Activated CD8-positive, alpha-beta memory T cell treated with anti-CD3 and anti-CD28 coated beads for 24 hours (primary cell): ENCODE measurements around the gene JAZF1.
"Not testable (repeated sequence)": the region's sequence is repeated elsewhere in the genome, so short reads cannot be mapped to it uniquely, and the experiment has no call there.

Experiments
- DNase-seq: peaks from one replicate; pipeline ENCODE4 v3.0.0-alpha.2; 2020

The JAZF1 gene

DNA sequence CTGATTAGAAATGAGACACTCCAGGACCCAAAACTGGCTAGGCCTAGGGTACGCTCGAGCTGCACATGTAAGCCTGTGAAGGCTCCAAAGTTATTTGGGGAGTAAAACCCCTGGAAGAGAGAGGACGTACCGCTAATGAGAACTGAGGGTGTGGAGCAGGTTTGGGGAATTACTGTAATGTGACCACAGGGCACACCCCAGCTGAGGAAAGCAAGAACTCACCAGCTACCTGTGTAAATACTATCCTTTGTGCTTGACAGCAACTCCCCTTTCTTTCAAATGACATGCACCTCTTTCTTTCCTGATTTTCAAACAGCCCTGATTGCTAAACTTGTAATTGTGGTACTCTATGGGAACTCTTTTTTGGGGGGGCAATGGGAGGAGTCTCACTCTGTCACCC lies 147.2 kb downstream of the JAZF1 start:
- DNase-seq = no peak

DNA sequence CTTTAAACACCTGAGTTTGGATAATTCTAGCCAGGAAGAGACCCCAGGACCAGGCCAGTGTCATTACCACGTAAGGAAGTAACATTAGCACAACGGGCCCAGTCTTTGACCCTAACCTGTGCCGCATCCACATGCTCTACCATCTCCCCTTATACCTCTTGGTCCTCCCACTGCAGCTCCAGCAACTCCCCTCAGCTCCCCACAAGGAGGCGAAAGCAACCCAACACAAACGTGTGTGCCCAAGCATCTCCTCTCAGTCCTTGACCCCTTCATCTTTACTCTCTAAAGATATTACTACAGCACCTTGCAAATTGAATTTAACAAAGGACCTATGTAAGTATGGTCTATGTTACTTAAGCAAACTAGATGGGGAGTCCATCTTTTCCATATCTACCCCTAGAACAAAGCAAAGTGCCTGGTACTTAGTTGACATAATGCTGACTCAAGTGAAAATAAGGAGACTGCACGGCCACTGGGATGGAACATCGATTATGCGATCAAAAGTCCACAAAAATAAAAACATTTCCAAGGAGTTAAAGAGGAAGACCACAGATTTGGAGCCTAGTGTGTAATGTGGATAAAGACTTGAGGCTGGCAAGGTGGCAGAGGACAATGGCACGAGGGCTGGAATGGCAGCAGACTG lies 147.7 kb downstream of the JAZF1 start:
- DNase-seq = no peak

DNA sequence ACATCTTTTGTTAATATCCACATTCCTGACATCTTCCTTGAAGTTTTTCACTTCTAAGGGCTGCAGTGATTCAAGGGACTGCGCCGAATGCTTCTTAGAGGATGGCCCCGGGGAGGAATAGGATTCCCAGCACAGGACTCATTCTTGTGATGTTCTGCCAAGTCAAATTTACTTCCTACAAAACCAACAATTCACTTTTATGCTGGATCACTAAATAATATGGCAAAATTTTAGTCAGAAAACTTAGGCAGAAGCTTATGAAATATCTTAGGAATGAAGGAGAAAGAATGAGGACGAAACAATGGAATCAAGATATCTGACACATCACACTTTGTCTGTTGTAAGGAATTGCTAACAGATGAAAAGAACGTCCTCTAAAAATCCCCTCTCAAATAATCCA lies 151.5 kb downstream of the JAZF1 start:
- DNase-seq = no peak

DNA sequence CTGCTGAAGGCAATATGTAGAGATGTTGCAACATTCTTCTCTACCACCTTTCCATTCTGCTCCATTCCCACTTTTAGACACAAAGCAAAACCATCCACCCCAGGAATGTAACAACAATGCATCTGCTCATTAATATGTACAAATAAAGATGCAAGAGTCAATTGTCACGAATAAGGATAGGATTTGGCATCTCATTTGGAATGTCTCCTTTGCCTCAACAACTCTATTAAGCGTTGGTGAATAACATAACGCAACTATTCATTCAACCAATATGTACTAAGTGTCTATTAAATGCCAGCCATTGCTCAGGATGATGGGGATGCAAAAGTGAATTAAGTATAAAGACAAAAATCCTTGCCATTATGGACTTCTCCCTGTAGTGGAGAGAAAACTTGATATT lies 152.1 kb downstream of the JAZF1 start:
- no peak for DNase-seq

DNA sequence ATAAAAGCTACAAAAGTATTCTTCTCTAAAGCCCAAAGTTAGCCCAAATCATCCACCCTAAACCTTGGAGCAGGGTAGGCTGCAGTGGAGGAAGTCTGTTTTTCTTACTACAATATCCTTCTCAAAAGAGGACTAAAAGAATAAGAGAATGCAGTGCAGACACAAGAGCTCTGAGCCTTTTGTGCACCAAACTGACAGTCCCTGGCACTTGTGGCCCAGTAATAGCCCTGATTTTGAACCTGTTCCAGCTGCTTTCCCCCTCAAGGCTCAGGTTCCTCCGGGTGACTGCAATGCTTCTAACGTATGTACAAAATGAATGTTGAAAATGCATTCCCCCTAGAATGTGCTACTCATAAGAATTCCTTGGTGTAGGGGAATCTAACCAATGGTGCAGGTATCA lies 154.4 kb downstream of the JAZF1 start:
- DNase-seq = no peak

DNA sequence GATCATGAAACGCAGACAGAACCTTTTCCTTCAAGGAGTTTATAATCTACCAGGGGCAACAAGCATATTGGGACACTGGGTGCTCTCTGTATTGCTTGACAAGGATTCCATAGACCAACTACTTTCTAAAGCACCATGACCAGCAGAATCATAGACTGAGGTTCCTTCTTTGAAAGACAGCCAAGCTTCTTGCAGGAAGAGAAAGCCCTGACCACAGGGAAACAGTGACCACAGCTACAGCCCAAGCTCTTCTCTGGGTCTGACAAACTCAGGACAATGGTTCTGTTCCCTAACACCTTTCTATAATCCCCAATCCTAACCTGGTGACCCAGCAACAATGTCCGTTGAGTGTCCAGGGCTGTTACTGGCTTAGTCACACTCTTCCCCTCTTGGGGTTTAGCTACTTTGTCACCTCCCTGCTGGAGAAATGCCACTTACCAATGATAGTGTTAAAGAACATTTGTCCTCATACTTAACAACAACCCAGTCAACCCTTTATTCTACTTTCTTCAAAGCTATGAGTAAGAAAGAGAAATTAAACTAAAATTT lies 155.7 kb downstream of the JAZF1 start:
- no peak for DNase-seq

DNA sequence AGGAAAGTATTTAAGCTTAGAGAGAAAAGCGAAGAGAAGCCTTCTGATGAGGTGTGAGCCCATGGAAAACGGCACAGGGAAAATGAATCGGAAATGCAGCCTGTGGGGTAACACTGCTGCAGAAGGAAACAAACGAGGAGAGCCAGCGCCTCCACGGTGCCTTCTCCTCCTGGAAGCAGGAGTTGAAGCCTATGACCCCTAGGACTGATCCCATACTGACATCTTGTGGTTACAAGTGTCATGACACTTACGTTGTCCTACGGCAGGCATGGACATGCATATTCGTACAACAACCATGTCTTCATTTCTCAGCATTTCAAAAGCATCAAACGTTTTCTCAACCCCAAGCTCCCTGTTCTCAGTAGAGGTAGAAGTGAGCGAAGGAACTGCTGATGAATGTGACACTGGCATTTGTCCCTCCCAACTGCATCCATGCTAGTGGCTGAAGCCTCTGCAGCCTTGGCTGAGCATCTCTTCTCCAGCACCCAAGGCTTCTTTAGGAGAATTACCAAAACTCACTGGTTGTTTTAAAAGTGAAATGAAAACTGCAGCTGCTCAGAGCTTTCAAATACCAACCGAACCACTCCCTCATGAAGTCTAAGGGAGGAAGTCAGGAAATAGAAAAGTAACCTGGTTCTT lies 160.2 kb downstream of the JAZF1 start:
- DNase-seq = peak; percentile 70

DNA sequence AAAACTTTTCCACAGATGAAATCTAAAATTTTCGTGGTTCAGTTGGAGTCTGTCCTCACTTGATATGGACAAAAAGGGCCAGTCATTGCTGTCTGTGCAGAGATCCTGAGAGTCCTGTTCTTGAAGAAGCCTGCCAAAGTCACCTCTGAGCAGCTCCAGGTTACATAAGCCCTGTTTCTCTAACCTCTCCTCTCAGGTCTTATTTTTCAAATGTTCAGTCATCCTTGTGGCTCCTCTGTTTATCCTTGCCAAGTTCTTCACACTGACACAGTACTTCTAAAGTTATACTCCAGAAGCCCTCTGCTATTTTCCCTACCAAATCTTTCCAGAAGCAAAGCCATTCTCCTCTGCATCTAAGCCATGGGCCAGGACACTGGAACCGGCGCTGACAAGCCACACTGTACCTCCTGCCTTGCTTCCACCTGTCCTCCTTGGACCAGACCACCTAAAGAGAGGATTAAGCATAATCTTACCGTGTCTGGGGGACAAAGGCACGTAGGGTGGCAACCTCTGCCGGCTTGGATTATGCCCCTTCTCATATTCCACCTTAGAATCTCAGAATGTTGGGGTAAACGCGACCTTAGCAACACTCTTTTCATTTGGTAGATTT lies 161.6 kb downstream of the JAZF1 start:
- no peak for DNase-seq

DNA sequence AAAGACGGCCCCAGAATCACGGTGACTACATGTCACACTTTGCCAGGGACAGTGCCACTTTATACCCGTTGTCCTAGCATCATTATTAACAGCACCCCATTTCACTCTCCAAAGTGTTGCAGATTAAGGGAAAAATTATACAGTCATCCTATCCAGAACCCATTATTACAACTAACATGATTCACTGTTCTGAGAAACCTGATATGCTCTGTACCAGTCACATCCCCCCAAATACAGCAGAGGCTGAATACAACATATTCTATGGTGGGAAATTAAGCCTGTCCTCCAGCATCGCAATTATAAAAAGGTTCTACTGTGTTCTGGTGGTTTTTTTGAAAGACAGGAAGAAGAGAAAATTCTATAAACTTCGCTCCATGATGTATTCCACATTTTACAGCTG lies 162.1 kb downstream of the JAZF1 start:
- no peak for DNase-seq

DNA sequence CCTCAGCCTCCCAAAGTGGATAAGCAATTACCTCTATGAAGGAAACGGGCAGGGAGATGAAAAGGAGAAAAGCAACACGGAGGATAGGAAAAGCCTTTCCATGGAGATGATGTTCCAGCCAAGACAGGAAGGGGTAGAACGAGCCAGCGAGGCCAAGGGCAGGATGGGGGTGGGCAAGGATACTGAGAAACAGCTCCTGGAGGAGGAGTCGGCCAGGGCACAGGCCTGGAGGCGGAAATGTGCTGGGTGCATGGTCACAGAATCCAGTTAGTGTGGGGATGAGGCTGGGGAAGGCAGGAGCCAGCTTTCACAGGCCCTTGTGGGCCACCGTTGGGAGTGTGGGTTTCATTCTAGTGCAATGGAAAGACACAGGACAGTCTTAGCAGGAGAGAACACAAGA lies 162.6 kb downstream of the JAZF1 start:
- no peak for DNase-seq

DNA sequence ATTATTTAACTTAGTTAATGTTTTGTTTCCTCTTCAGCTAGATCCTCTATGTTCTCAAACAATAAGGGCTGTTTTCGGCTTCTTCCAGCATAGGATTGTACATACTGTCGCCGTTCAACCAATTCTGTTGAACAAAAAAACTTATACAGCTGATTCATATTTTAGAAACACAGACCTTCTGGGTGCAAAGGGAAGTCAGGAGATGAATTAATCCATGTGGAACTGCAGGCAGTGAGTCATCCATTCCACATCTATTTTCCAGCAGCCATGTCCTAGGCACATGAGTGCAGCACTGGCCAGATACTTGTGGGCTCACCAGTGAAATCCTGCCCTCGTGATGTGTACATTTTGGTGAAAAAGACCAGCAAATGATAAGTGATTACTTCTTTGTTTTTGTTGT lies 163.2 kb downstream of the JAZF1 start:
- no peak for DNase-seq

DNA sequence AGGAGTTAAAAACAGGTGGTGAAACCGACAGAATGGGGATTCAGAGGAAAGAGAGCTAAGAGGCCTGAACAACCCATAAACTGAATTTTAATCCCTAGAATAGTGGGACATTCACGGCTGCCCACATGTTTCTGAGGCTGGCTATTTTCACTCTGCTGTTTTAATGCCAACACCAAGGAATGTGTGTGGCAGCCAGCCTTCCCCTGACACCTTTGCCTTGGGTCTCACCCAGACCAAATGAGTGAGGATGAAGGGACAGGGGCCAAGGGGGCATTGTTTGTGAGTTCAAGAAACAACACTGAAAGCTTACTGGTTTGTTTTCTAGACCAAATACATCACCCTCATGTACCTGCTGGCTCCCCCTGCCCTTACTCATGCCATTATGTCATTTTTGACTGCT lies 164.3 kb downstream of the JAZF1 start:
- no peak for DNase-seq

DNA sequence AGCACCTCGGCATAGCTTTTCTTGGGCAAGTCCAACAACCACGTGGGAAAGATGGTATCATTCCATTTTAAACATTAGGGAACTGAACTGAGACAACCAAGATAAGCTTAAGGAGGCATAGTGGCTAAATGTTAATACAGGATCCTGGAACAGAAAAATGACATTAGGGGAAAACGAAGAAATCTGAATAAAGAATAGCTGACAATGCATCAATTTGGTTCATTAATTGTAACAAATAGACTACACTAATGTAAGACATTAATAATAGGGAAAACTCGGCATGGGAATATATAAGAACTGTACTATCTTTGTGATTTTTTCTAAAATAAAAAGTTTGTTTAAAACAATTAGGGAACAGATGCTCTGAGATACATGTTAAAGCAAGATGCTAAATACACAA lies 165.4 kb downstream of the JAZF1 start:
- DNase-seq = no peak

DNA sequence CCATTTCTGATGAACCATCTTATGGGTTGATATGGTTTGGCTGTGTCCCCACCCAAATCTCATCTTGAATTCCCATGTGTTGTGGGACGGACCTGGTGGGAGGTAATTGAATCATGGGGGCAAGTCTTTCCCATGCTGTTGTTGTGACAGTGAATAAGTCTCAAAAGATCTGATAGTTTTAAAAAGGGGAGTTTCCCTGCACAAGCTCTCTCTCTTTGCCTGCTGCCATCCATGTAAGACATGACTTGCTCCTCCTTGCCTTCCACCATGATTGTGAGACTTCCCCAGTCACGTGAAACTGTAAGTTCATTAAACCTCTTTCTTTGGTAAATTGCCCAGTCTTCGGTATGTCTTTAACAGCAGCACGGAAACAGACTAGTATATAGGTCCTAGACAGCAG lies 166.3 kb downstream of the JAZF1 start:
- DNase-seq = not testable (repeated sequence)

DNA sequence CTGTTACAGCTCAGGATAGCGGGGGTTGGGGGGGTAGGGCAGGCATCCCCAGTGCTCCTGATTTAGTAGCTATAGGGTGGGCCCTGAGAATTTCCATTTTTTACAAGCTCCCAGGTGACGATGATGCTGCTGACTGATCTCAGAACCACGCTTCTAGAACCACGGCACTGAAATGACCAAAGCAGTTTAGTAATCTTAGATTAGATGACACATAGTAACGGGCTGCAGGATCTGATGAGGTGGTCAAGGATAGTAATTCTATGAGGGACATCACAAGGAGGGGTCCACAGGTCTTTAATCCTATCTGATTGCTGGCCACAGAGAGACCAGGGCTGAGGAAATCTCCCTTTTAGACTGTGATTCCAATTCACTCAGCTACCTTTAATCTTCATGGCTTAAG lies 167.2 kb downstream of the JAZF1 start:
- DNase-seq = no peak

DNA sequence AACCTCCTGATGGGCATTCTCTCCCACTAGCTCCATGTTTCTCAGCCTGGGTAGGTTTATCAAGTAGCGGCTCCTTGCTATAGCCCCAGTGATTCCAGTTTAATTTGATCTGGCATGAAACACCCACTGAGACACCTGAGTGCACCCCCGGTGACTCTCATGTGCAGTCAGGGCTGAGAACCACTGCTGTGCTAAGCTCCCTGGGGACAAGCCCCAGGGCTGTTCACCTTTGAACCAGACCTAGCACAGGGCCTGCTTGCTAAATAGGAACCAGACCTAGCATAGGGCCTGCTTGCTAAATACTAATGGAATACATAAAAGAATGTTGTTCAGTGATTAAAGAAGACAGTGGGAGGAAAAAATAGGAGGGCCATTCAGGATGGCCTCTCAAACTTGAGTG lies 167.6 kb downstream of the JAZF1 start:
- no peak for DNase-seq

DNA sequence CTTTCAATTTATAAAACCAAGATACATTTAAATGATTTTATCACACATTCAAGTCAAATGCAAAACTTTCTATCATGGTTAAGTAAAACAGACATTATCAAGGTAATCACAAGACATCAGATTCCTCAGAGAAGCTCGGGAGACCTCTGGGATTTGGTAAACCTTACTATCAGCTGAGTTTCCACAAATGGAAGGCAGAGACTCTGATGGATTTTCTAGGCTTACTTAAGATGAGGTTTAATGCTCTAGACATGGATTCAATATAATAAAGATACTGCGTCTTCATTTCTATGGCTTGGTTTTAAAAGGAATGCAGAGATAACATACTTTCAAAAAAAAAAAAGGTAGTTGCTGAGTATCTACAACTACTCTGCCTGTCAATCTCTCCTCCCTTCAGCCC lies 171.7 kb downstream of the JAZF1 start:
- no peak for DNase-seq

DNA sequence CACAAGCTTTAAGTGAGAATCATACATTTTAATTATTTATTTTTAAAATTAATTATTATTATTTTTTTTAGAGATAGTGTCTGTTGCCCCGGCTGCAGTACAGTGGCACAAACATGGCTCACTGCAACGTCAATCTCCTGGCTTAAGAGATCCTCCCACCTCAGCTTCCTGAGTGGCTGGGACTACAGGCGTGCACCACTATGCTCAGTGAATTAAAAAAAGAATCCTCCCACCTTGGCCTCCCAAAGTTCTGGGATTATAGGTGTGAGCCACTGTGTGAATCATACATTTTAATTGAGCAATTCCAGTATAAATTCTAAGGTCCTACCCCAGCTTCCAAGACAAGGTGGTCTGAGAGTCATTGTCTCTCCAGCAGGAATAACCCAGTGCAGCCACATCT lies 172.4 kb downstream of the JAZF1 start:
- DNase-seq = no peak

DNA sequence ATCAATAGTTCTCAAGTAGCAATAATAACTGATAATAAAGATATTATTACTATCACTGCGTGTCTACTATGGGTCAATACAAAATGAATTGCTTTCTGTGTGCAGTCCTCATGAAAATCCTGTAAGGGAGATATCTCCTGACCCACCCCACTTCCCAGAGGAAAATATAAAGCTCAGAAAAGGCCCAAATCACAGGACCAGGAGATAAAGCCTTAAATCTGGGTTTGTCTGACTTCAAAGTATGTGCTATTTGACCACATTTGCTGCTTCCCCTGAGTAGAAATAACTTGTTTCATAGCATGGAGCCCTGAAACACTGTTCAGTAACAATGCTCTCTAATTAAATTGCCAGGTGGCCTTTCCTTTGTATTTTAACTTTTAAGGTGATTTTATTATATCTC lies 174.1 kb downstream of the JAZF1 start:
- DNase-seq = no peak

DNA sequence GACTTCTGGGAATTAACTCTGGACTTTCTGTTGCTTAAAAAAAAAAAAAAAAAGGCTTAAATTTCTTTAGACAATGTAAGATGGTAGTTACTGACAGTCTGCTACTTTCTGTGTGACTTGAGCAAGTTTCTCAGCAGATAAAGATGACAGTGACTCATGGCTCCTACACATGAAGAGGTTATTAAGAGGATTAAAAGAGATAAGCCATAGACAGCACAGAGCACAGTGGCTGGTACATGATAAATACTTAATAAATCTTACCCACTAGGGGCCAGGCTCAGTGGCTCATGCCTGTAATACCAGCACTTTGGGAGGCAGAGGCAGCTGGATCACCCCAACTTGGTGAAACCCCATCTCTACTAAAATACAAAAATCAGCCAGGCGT lies 174.8 kb downstream of the JAZF1 start:
- DNase-seq = no peak

DNA sequence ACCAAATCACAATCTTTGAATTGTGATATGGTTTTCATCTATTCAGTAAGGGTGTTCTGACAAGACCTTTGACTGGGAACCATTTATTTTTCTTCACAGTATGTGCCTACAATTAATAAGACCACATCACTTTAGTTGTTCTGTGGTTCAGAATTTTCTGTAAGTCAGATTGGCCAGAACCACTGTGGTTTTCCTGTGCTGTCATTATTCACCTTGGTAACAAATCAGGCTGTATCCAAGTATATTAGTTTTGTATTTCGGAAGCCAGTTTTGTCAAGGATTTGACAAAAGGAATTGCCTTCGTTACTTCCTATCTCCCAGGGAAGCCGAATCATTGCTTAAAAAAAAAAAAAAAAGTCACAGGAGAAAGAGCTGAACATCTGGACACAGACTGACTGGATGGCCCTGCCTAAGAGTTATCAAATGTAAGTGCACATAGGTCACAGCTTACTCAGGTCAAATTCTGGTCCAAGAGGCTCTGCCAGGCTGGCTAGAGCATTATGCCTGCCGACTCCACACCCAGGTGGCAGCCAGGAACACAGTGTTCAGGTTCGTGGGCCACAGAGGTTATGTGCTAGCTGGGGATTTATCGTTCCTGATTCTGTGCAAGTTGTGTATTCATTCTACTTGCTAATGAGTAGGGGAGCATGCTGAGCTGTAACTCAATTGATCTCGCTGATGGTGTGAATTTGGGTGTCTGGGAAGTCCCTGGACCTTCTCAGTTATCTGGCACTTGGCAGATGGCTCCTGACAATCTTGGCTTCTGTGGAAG lies 175.3 kb downstream of the JAZF1 start:
- DNase-seq = no peak

DNA sequence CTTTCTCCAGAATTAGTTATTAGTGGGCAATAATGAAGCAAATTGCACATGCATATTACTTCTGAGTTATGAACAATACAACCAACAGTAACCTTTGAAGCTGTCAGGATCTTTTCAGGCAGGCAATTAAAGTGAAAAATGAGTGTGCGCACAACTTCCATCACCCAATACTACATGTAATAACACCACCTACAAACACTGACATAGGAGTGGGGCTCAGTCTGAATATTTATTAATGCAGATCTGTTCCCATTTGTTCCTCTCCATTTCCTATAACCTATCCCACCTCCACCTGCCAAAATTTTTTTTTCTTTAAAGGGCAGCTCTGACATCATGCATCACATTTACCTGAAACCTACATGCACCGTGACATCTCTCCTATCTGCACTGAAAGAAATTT lies 177.2 kb downstream of the JAZF1 start:
- no peak for DNase-seq

DNA sequence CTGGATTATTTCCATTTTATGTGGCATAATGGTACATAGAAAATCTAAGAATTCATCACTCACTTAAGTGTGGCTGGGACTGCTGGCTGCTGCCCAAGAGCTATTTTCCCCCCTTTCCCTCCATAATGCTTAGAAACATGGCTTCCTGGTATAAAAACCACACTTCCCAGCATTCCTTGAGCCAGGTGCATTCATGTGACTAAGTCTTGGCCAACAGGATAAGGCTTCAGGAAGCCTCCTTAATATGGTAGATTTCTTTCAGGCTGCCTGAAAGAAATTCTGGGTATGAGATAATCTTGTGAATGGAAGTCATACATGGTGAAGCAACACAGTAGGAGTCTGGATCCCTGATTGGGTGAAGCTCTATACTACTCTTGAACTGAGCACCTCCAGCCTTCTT lies 178.0 kb downstream of the JAZF1 start:
- DNase-seq = no peak

DNA sequence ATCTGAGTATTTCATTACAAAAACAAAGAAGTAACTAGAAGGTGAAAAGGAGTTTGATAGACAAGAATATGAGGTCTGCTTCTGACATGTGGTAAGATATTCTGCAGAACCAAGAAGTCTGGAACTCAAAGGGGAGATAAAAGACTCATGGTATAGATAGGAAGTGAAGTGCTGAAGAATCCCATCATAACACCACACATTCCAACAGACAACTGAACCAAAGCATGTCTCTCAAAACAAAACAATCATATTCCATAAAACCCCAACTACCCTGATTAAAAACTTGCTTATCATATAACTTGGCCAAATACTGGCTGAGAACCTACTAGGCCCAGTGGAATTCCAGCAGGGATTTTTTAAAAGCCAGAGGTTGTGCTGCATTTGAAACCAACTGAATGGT lies 178.7 kb downstream of the JAZF1 start:
- no peak for DNase-seq
